KOPT-K1 (cell line): ENCODE results near the gene ELOVL2.
"Not testable (repeated sequence)": the region's sequence is repeated elsewhere in the genome, so short reads cannot be mapped to it uniquely, and the experiment has no call there.

ENCODE experiments used
- H3K27ac ChIP-seq: fragments of 200-600 bp; sonication (generic); 2 replicates; pipeline ENCODE4 v1.5.1; 2016; ENCODE audit warnings: antibody characterized with exemption, mild to moderate bottlenecking, low read depth, low read length; ENCODE audit not compliant: poor library complexity, severe bottlenecking
- H3K36me3 ChIP-seq: fragments of 200-600 bp; sonication (generic); 2 replicates; pipeline ENCODE4 v1.5.1; 2017; ENCODE audit warnings: antibody characterized with exemption, mild to moderate bottlenecking, low read length, moderate library complexity; ENCODE audit not compliant: insufficient read depth
- H3K9me3 ChIP-seq: fragments of 200-600 bp; sonication (generic); 2 replicates; pipeline ENCODE4 v1.5.1; 2017; ENCODE audit warnings: antibody characterized with exemption, low read length, mild to moderate bottlenecking; ENCODE audit not compliant: insufficient read depth, poor library complexity, severe bottlenecking

ELOVL2 gene

GRCh38 chr6:11043961-11044711 is at the start of gene ELOVL2:
Gene ELOVL2, minus strand, starts transcription at chr6:11044305. Its CDS starts 75 bp downstream, at chr6:11044230.
- Histone ChIP-seq H3K27ac (no peak within 1 kb of the TSS), H3K36me3 (no peaks in the 10 kb centered on the region), H3K9me3 (peaks cover 10% of the 10 kb centered on the region)

- H3K27ac ChIP-seq, result peak overlapping the region; percentile 91
- H3K36me3 ChIP-seq, result no peaks in the 10 kb centered on the region
- no peaks in the 10 kb centered on the region for H3K9me3 ChIP-seq
Measured at GRCh38 chr6:11093376-11093625, 49.2 kb upstream of the ELOVL2 start.

GRCh38 chr6:11092668-11093375 is 48.7 kb upstream of the ELOVL2 start:
- H3K27ac ChIP-seq, result peak overlapping the region; percentile 91
- H3K9me3 ChIP-seq, result no peaks in the 10 kb centered on the region
- H3K36me3 ChIP-seq, result no peaks in the 10 kb centered on the region

GRCh38 chr6:11091141-11091540 is 47.0 kb upstream of the ELOVL2 start:
- H3K27ac ChIP-seq, H3K9me3 ChIP-seq, H3K36me3 ChIP-seq: not testable (repeated sequence)

- no peaks in the 10 kb centered on the region for H3K9me3 ChIP-seq
- no peaks in the 10 kb centered on the region for H3K36me3 ChIP-seq
- H3K27ac ChIP-seq, result no peak overlapping the region
Measured at GRCh38 chr6:11089695-11090094, 45.6 kb upstream of the ELOVL2 start.

GRCh38 chr6:11087141-11087812 is 43.2 kb upstream of the ELOVL2 start:
- H3K9me3 ChIP-seq, H3K27ac ChIP-seq, H3K36me3 ChIP-seq: not testable (repeated sequence)

GRCh38 chr6:11085758-11086435 is 41.8 kb upstream of the ELOVL2 start:
- Histone ChIP-seq H3K9me3 (no peaks in the 10 kb centered on the region), H3K36me3 (no peaks in the 10 kb centered on the region), H3K27ac (no peak overlapping the region)

GRCh38 chr6:11083956-11084355 is 39.9 kb upstream of the ELOVL2 start:
- H3K36me3 ChIP-seq, result no peaks in the 10 kb centered on the region
- H3K9me3 ChIP-seq, result no peaks in the 10 kb centered on the region
- H3K27ac ChIP-seq, result no peak overlapping the region

- Histone ChIP-seq H3K9me3 (no peaks in the 10 kb centered on the region), H3K36me3 (no peaks in the 10 kb centered on the region), H3K27ac (no peak overlapping the region)
Measured at GRCh38 chr6:11083491-11083890, 39.4 kb upstream of the ELOVL2 start.

GRCh38 chr6:11080296-11080695 is 36.2 kb upstream of the ELOVL2 start:
- Histone ChIP-seq H3K36me3 (no peaks in the 10 kb centered on the region), H3K9me3 (no peaks in the 10 kb centered on the region), H3K27ac (no peak overlapping the region)

GRCh38 chr6:11078266-11078665 is 34.2 kb upstream of the ELOVL2 start:
- H3K27ac ChIP-seq, result no peak overlapping the region
- H3K9me3 ChIP-seq, result no peaks in the 10 kb centered on the region

GRCh38 chr6:11076540-11076939 is 32.4 kb upstream of the ELOVL2 start:
- Histone ChIP-seq H3K36me3 (no peaks in the 10 kb centered on the region), H3K27ac (no peak overlapping the region), H3K9me3 (no peaks in the 10 kb centered on the region)

More at GRCh38 chr6:11078266-11078665, 34.2 kb upstream of the ELOVL2 start:
- no peaks in the 10 kb centered on the region for H3K36me3 ChIP-seq

GRCh38 chr6:11072101-11072500 is 28.0 kb upstream of the ELOVL2 start:
- Histone ChIP-seq H3K36me3 (no peaks in the 10 kb centered on the region), H3K9me3 (no peaks in the 10 kb centered on the region), H3K27ac (no peak overlapping the region)

- H3K27ac ChIP-seq, result no peak overlapping the region
- no peaks in the 10 kb centered on the region for H3K9me3 ChIP-seq
- no peaks in the 10 kb centered on the region for H3K36me3 ChIP-seq
Measured at GRCh38 chr6:11069760-11070159, 25.7 kb upstream of the ELOVL2 start.

- no peaks in the 10 kb centered on the region for H3K36me3 ChIP-seq
- H3K9me3 ChIP-seq, result no peaks in the 10 kb centered on the region
- H3K27ac ChIP-seq, result no peak overlapping the region
Measured at GRCh38 chr6:11067348-11067747, 23.2 kb upstream of the ELOVL2 start.
